ENCODE results near the gene UBTF.

- TF ChIP-seq CTCF (IDR thresholded peaks at IDR 0.05) (no peak), EP300 (IDR thresholded peaks at IDR 0.05) (no peak), POLR2A (IDR thresholded peaks at IDR 0.05) (no peak)
These were observed 973 bp upstream of the UBTF start for GRCh38 chr17:44220213-44221083.
